ENCODE results near the gene SLC38A5.

The SLC38A5 gene

DNA sequence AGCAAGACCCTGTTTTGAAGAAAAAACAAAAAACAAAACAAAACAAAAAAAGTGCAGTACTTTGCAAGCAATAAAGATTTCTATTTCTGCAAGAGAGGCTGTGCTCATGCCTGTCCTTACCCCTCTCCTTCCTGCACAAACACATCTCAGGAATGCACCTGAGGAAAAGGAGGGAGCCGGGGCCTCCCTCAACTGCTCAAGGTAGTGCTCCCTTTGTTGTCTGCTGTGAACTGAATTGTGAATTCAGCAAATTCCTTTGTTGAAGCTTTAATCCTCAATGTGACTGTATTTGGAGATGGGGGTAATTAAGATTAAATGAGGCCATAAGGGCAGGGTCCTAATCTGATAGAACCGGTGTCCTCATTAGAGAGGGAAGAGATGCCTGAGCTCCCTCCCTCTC is 19.8 kb upstream of the SLC38A5 start:
- H3K36me3 Mint-ChIP-seq (ENCODE audit: low read depth): peaks cover 5% of the 10 kb centered on the region
- TF ChIP-seq, protein P1, sequence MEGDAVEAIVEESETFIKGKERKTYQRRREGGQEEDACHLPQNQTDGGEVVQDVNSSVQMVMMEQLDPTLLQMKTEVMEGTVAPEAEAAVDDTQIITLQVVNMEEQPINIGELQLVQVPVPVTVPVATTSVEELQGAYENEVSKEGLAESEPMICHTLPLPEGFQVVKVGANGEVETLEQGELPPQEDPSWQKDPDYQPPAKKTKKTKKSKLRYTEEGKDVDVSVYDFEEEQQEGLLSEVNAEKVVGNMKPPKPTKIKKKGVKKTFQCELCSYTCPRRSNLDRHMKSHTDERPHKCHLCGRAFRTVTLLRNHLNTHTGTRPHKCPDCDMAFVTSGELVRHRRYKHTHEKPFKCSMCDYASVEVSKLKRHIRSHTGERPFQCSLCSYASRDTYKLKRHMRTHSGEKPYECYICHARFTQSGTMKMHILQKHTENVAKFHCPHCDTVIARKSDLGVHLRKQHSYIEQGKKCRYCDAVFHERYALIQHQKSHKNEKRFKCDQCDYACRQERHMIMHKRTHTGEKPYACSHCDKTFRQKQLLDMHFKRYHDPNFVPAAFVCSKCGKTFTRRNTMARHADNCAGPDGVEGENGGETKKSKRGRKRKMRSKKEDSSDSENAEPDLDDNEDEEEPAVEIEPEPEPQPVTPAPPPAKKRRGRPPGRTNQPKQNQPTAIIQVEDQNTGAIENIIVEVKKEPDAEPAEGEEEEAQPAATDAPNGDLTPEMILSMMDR (IDR thresholded peaks at IDR 0.05): no peak
- peaks cover 51% of the 10 kb centered on the region for H3K9me3 Mint-ChIP-seq
- H3K4me1 Mint-ChIP-seq: peaks cover 4% of the 10 kb centered on the region
- no peak overlapping the region for H3K4me3 Mint-ChIP-seq
- DNase-seq: no peak
- H3K27ac Mint-ChIP-seq: no peak overlapping the region
- H3K27me3 Mint-ChIP-seq (ENCODE audit: low read depth, poor library complexity): peaks cover 13% of the 10 kb centered on the region

DNA sequence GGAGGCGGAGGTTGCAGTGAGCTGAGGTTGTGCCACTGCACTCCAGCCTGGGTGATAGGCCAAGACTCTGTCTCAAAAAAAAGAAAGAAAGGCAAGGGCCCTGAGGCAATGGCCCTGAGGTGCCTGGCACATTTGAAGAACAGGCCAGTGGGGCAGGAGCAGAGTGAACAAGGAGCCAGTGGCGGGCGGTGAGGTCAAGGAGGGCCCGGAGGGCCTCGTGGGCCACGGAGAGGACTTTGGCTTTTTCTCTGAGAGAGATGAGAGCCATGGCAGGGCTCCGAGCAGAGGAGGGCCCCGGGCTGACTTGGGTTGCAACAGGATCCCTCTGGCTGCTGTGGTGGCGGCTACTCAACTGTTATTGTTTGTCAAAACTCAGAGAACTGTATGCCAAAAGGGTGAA is 19.2 kb upstream of the SLC38A5 start:
- peaks cover 45% of the 10 kb centered on the region for H3K9me3 Mint-ChIP-seq
- peaks cover 5% of the 10 kb centered on the region for H3K36me3 Mint-ChIP-seq (ENCODE audit: low read depth)
- peaks cover 13% of the 10 kb centered on the region for H3K27me3 Mint-ChIP-seq (ENCODE audit: low read depth, poor library complexity)
- no peak for DNase-seq
- H3K4me1 Mint-ChIP-seq: peaks cover 4% of the 10 kb centered on the region
- no peak overlapping the region for H3K4me3 Mint-ChIP-seq
- H3K27ac Mint-ChIP-seq: no peak overlapping the region
- TF ChIP-seq, protein P1 (IDR thresholded peaks at IDR 0.05): no peak

DNA sequence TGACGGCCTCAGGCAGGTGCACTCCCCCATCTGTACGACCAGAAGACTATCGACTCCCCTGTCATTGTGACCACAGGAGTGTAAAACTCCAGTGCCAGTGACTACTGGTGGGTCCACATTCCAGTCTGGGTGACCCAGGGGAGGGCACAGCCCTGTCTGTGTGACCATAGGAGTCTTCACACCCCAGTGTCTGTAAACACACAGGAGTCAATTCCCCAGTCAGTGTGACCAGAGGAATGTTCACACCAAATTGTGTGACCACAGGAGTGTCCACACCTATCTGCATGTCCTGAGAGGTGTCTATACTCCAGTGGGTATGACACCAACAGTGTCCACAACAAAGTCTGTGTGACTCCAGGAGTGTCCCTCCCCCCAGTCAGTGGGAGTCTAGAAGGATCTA is 18.0 kb upstream of the SLC38A5 start:
- peaks cover 46% of the 10 kb centered on the region for H3K9me3 Mint-ChIP-seq
- DNase-seq: no peak
- TF ChIP-seq, protein P1 (IDR thresholded peaks at IDR 0.05): no peak
- H3K27me3 Mint-ChIP-seq (ENCODE audit: low read depth, poor library complexity): peaks cover 13% of the 10 kb centered on the region
- no peak overlapping the region for H3K4me3 Mint-ChIP-seq
- H3K4me1 Mint-ChIP-seq: no peaks in the 10 kb centered on the region
- no peak overlapping the region for H3K27ac Mint-ChIP-seq
- H3K36me3 Mint-ChIP-seq (ENCODE audit: low read depth): peaks cover 5% of the 10 kb centered on the region

GRCh38 chrX:48487362-48487798 is 17.3 kb upstream of the SLC38A5 start:
- Mint-ChIP-seq H3K27me3 (ENCODE audit: low read depth, poor library complexity) (peaks cover 12% of the 10 kb centered on the region), H3K27ac (no peak overlapping the region), H3K36me3 (ENCODE audit: low read depth) (peaks cover 5% of the 10 kb centered on the region), H3K9me3 (peaks cover 44% of the 10 kb centered on the region), H3K4me1 (no peaks in the 10 kb centered on the region), H3K4me3 (no peak overlapping the region)
- TF ChIP-seq, protein P1 (IDR thresholded peaks at IDR 0.05): no peak
- no peak for DNase-seq

GRCh38 chrX:48482526-48482925 is 12.5 kb upstream of the SLC38A5 start:
- peaks cover 9% of the 10 kb centered on the region for H3K36me3 Mint-ChIP-seq (ENCODE audit: low read depth)
- peaks cover 47% of the 10 kb centered on the region for H3K9me3 Mint-ChIP-seq
- H3K4me3 Mint-ChIP-seq: no peak overlapping the region
- no peak overlapping the region for H3K27ac Mint-ChIP-seq
- H3K27me3 Mint-ChIP-seq (ENCODE audit: low read depth, poor library complexity): peaks cover 5% of the 10 kb centered on the region
- DNase-seq: no peak
- peaks cover 3% of the 10 kb centered on the region for H3K4me1 Mint-ChIP-seq
- TF ChIP-seq, protein P1 (IDR thresholded peaks at IDR 0.05): no peak

GRCh38 chrX:48480583-48480982 is 10.5 kb upstream of the SLC38A5 start:
- no peak for DNase-seq
- TF ChIP-seq, protein P1 (IDR thresholded peaks at IDR 0.05): no peak
- H3K4me3 Mint-ChIP-seq: no peak overlapping the region
- H3K36me3 Mint-ChIP-seq (ENCODE audit: low read depth): peaks cover 4% of the 10 kb centered on the region
- peaks cover 17% of the 10 kb centered on the region for H3K4me1 Mint-ChIP-seq
- H3K27me3 Mint-ChIP-seq (ENCODE audit: low read depth, poor library complexity): peaks cover 5% of the 10 kb centered on the region
- peaks cover 55% of the 10 kb centered on the region for H3K9me3 Mint-ChIP-seq
- H3K27ac Mint-ChIP-seq: no peak overlapping the region

All from nephron progenitor cell (in vitro differentiated cells).